Measurements from ENCODE around the gene ACTC1.

Gene ACTC1

GRCh38 chr15:34755419-34755773 lies 40.0 kb downstream of the ACTC1 start:
- DNase-seq = no peak

- no peak for DNase-seq
These were observed 40.5 kb downstream of the ACTC1 start, which contains the start of gene GJD2 for GRCh38 chr15:34754674-34755418. Gene GJD2, minus strand, starts transcription at chr15:34754998. Its CDS starts 510 bp downstream, at chr15:34754488.

GRCh38 chr15:34754171-34754601 lies 41.2 kb downstream of the ACTC1 start:
- DNase-seq = no peak

GRCh38 chr15:34753236-34753894 lies 42.0 kb downstream of the ACTC1 start:
- DNase-seq = no peak

GRCh38 chr15:34749691-34750090 lies 45.7 kb downstream of the ACTC1 start:
- no peak for DNase-seq
